G401 (cell line): ENCODE data around the gene HACE1. TPM values are rescaled to one million over a fixed set of nuclear protein-coding genes. Genes with fewer than 3 reads are reported as not detected.
A peak's percentile ranks its signal among the peaks of the same experiment; 100 is the strongest.
"Not testable (repeated sequence)": the region's sequence is repeated elsewhere in the genome, so short reads cannot be mapped to it uniquely, and the experiment has no call there.

Experiments used
- DNase-seq: peaks from one replicate; pipeline ENCODE4 v3.0.0-alpha.2; 2015; ENCODE audit warnings: low spot score
- in situ Hi-C: cut with HindIII; loops from 2 replicates; pipeline ENCODE4 v1.10.0; 2016; ENCODE audit warnings: low sequenced_read_pairs, mixed read lengths
- total RNA-seq: library from RNA; depleted of rRNA; stranded (reverse); fragments of >200 nt; shearing (Covaris generic); gene quantifications from 2 replicates; pipeline ENCODE4 v1.2.3, GENCODE V29; 2014; rRNA removed

HACE1 gene
- total RNA-seq = 65.2 and 68.8 TPM in 2 replicates

GRCh38 chr6:104859225-104860146 lies at the start of gene HACE1:
Gene HACE1, minus strand, starts transcription at chr6:104859919. Its CDS starts 277 bp downstream, at chr6:104859642.
- in situ Hi-C loops = no loop called here
- peak; percentile 91 for DNase-seq

- in situ Hi-C loops = no loop called here
These were observed 49.3 kb upstream of the HACE1 start for GRCh38 chr6:104908888-104909525.

GRCh38 chr6:104908031-104908887 lies 48.5 kb upstream of the HACE1 start:
- no peak for DNase-seq
- in situ Hi-C loops = no loop called here

More at GRCh38 chr6:104908888-104909525, 49.3 kb upstream of the HACE1 start:
- DNase-seq = no peak

DNA sequence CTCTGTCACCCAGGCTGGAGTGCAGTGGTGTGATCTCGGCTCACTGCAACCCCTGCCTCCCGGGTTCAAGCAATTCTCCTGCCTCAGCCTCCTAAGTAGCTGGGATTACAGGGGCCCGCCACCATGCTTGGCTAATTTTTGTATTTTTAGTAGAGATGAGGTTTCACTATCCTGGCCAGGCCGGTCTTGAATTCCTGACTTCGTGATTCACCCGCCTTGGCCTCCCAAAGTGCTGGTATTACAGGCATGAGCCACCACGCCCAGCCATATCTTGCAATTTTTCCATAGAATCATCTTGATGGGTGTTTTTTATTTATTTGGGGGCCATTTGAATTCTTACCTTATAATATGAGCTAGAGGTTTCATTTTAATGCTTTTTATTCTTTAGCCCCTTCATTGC lies 39.2 kb upstream of the HACE1 start:
- DNase-seq = not testable (repeated sequence)

GRCh38 chr6:104896914-104897313 lies 37.2 kb upstream of the HACE1 start:
- no peak for DNase-seq
- in situ Hi-C loops = no loop called here

More for the DNA sequence above, 39.2 kb upstream of the HACE1 start:
- in situ Hi-C loops = not testable (repeated sequence)

DNA sequence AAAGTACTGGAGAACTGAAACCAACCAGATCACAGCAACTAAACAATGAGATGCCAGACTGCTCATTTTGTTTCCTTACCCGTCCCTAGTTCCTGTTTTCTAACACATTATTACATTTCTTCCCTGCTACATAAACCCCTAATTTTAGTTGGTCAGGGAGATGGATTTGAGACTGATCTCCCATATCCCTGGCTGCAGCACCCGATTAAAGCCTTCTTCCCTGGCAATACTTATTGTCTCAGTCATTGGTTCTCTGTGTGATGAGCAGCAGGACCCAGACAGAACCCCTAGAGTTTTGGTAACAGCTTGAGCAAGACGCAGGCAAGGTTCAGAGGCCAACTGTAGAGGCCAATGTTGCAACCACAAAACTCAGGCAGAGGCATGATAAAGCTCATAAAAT lies 28.3 kb upstream of the HACE1 start:
- no peak for DNase-seq
- in situ Hi-C loops = no loop called here

DNA sequence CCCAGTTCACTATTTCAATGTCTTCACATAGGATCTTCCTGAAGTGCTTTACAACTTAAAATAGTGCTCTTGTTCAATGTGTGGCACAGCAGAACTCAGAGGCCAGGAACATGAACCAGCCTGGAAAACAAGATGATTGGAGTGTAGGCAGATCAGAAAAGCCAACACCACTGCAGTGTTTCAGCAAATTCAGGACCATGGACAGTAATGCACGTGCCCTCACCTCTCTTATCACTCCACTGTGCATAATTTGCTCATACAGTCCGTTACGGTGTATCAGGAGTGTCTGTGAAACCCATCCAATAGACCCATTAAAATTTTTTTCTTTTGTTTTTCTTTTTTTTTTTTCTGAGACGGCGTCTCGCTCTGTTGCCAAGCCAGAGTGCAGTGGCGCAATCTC lies 27.6 kb upstream of the HACE1 start:
- in situ Hi-C loops = no loop called here
- no peak for DNase-seq

GRCh38 chr6:104885518-104886043 lies 25.9 kb upstream of the HACE1 start:
- in situ Hi-C loops = no loop called here
- no peak for DNase-seq

DNA sequence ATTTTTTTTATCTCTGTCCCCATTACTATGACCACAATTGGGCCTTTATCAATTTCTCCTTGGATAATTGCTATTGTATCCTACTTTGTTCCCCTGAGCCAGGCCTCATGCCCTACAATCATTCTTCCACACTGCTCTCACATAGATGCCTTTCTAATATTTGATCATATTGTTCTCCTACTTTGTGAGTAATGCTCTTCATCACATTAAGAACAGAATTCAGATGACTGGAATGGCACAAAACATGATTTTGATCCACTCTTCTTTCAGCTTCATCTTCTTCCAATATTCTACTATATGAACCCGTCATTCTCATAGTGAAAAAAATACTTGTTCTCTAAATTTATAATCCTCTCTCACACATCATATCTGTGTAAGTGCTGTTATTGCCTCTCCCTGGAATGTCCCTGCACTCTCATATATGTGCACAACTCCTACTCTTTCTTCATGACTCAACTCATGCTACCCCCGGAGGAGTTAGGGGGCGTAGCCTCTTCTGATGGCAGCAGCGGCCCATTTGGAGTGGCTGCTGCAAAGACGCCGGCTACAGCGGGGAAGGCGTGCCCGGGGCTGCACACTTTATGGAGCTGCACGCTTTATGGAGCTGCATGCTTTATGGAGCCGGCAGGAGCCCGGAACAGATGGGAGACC lies 25.3 kb upstream of the HACE1 start:
- in situ Hi-C loops = no loop called here
- DNase-seq = no peak

DNA sequence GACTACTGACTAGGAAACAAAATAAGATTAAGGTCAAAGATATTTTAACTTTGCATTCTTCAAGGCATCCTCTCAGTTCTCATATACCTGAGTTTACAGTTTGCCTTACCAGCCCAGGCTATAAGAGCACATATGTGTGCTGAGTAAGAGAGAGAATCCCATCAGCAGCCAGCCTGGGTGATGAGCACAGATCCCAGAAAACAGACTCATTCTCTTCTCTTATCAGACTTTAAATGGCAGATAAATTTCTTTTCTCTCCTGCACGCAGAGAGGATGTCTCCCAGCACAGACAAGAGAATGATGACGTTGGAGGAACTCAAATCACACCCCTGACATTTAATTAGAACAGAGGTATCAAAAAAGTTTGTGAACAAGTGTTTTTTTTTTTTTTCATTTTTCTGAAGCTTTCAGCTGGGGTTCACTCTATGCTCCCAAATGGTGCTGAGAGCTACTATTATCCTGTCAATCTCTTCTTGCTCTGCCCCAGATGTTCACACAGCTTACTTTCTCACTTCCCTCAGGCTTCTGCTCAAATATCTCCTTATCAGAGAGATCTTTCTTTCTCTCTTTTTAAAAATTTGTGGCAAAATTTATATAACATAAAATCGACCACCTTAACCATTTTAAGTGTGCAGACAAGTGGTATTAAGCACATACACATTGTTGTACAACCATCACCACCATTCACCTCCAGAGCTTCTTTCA lies 22.4 kb upstream of the HACE1 start:
- DNase-seq = no peak
- in situ Hi-C loops = no loop called here

GRCh38 chr6:104862456-104862855 lies 2.7 kb upstream of the HACE1 start:
- in situ Hi-C loops = no loop called here
- no peak for DNase-seq

DNA sequence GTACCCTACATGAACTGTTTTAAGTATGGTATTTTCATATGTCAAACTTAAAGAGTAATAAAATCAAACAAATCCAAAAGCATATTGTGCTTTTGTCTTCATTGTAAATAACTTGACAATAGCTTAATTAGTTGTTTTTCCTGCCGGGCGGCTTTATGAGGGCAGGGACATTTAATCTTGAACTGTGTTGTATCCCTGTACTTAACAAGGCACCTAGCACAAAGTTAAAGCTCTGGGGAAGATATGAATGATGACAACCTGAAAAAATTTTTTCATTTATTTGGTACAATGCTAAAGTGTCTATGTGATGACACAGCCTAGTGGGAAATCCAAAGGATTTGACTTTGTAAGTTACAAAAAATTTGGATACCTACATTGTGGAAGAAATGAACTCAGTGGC lies 502 bp upstream of the HACE1 start:
- in situ Hi-C loops = no loop called here

GRCh38 chr6:104858642-104859041 lies 1.1 kb downstream of the HACE1 start:
- peak; percentile 27 for DNase-seq
- in situ Hi-C loops = no loop called here

More for the DNA sequence above, 502 bp upstream of the HACE1 start:
- no peak for DNase-seq

GRCh38 chr6:104855507-104855906 lies 4.2 kb downstream of the HACE1 start:
- no peak for DNase-seq
- in situ Hi-C loops = no loop called here

- in situ Hi-C loops, DNase-seq: not testable (repeated sequence)
These were observed 12.0 kb downstream of the HACE1 start for GRCh38 chr6:104847721-104848120.

- no peak for DNase-seq
- in situ Hi-C loops = no loop called here
These were observed 16.5 kb downstream of the HACE1 start for GRCh38 chr6:104843229-104843628.

DNA sequence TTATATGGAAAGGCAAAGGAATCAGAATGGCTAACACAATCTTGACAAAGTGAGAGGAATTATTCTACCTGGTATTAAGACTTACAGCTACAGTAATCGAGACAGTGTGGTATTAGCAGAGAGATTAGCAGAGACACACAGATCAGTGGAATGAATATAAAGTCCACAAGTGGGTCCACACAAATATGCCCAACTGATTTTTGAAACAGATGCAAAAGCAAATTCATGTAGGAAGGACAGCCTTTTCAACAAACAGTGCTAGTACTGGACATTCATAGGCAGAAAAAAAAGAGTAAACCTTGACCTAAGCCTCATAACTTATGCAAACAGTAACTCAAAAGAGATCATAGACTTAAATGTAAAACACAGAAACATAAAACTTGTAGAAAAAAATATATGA lies 22.6 kb downstream of the HACE1 start:
- in situ Hi-C loops = no loop called here

DNA sequence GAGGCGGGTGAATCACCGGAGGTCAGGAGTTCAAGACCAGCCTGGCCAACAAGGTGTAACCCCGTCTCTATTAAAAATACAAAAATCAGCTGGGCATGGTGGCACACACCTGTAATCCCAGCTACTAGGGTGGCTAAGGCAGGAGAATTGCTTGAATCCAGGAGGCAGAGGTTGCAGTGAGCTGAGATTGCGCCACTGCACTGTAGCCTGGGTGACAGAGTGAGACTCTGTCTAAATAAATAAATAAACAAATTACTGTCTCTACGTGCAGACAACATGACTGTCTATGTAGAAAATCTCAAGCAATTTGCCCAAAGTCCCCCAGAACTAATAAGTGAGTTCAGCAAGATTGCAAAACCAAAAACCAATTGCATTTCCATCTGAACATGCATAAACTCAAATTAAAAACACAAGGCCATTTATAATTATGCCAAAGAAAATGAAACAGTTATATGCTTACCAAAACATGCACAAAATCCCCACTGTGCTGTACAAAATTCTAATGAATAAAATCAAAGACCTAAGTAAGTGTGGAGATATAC lies 23.2 kb downstream of the HACE1 start:
- in situ Hi-C loops = not testable (repeated sequence)

More for the DNA sequence above, 22.6 kb downstream of the HACE1 start:
- DNase-seq = no peak

More for the DNA sequence above, 23.2 kb downstream of the HACE1 start:
- not testable (repeated sequence) for DNase-seq
